ENCODE data around the gene CHRM1. TPM values are rescaled to one million over a fixed set of nuclear protein-coding genes. Genes with fewer than 3 reads are reported as not detected.

Gene CHRM1
- total RNA-seq, 2 donors from 2014 or later = not detected

DNA sequence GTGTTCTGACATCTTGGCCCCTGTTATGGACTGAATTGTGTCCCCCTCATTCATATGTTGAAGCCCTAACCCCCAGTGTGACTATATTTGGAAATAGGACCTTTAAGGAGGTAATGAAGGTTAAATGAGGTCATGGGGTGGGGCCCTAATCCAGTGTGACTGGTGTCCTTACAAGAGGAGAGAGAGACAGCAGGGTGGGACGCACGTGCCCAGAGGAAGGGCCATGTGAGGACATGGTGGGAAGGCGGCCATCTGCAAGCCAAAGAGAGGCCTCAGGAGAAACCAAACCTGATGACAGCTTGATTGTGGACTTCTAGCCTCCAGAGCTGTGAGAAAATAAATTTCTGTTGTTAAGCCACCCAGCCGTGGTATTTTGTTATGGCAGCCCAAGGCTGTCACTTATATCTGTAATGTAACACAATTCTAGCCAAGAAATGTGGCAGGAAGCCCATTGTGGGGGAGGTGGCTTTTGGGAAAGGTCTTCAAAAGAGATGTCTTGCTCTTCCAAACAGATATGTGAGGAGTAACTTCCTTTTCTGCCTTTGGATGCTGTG, 39.9 kb upstream of the CHRM1 start:
- no peak overlapping the region for H3K27ac Mint-ChIP-seq
- DNase-seq = no peak
- WGBS, 2 experiments (ENCODE audit: insufficient coverage in 1 of 2, insufficient read length in 1 of 2) = 89 to 93% methylated on average over 4 of the region's 4 CpGs
- H3K9me3 Mint-ChIP-seq = no peaks in the 10 kb centered on the region
- H3K4me1 Mint-ChIP-seq = no peaks in the 10 kb centered on the region
- Histone ChIP-seq H3K27ac (ENCODE audit: low read depth, low read length) (no peak overlapping the region), H3K9ac (ENCODE audit: extremely low read depth, low read length, poor library complexity, severe bottlenecking) (no peak overlapping the region), H3K9me3 (ENCODE audit: control insufficient read depth, low read length) (no peaks in the 10 kb centered on the region), H3K27me3 (ENCODE audit: control insufficient read depth, insufficient read depth, low read length, poor library complexity, severe bottlenecking) (no peaks in the 10 kb centered on the region), H3K36me3 (ENCODE audit: control insufficient read depth, insufficient read depth, low read length) (no peaks in the 10 kb centered on the region), H3K4me3 (ENCODE audit: low read length) (no peak overlapping the region), H3K4me1 (ENCODE audit: control insufficient read depth, insufficient read depth, low read length) (no peaks in the 10 kb centered on the region)
- no peaks in the 10 kb centered on the region for H3K36me3 Mint-ChIP-seq (ENCODE audit: low read depth)
- H3K4me3 Mint-ChIP-seq = no peak overlapping the region
- TF ChIP-seq CTCF (conservative IDR thresholded peaks at IDR 0.05) = no peak
- H3K27me3 Mint-ChIP-seq (ENCODE audit: insufficient read depth) = peaks cover 1% of the 10 kb centered on the region

GRCh38 chr11:62959422-62959980, 38.3 kb upstream of the CHRM1 start:
- Histone ChIP-seq H3K4me3 (ENCODE audit: low read length) (no peak overlapping the region), H3K36me3 (ENCODE audit: control insufficient read depth, insufficient read depth, low read length) (no peaks in the 10 kb centered on the region), H3K27ac (ENCODE audit: low read depth, low read length) (no peak overlapping the region), H3K4me1 (ENCODE audit: control insufficient read depth, insufficient read depth, low read length) (no peaks in the 10 kb centered on the region), H3K27me3 (ENCODE audit: control insufficient read depth, insufficient read depth, low read length, poor library complexity, severe bottlenecking) (no peaks in the 10 kb centered on the region), H3K9me3 (ENCODE audit: control insufficient read depth, low read length) (no peaks in the 10 kb centered on the region), H3K9ac (ENCODE audit: extremely low read depth, low read length, poor library complexity, severe bottlenecking) (no peak overlapping the region)
- no peaks in the 10 kb centered on the region for H3K9me3 Mint-ChIP-seq
- TF ChIP-seq CTCF (conservative IDR thresholded peaks at IDR 0.05) = no peak
- H3K4me1 Mint-ChIP-seq = peaks cover 6% of the 10 kb centered on the region
- no peak overlapping the region for H3K27ac Mint-ChIP-seq
- 83 to 100% methylated on average over 1 of the region's 1 CpG for whole genome bisulfite sequencing, 2 experiments (ENCODE audit: insufficient coverage in 1 of 2, insufficient read length in 1 of 2)
- no peak overlapping the region for H3K4me3 Mint-ChIP-seq
- H3K27me3 Mint-ChIP-seq (ENCODE audit: insufficient read depth) = peaks cover 1% of the 10 kb centered on the region
- no peaks in the 10 kb centered on the region for H3K36me3 Mint-ChIP-seq (ENCODE audit: low read depth)
- DNase-seq = no peak

DNA sequence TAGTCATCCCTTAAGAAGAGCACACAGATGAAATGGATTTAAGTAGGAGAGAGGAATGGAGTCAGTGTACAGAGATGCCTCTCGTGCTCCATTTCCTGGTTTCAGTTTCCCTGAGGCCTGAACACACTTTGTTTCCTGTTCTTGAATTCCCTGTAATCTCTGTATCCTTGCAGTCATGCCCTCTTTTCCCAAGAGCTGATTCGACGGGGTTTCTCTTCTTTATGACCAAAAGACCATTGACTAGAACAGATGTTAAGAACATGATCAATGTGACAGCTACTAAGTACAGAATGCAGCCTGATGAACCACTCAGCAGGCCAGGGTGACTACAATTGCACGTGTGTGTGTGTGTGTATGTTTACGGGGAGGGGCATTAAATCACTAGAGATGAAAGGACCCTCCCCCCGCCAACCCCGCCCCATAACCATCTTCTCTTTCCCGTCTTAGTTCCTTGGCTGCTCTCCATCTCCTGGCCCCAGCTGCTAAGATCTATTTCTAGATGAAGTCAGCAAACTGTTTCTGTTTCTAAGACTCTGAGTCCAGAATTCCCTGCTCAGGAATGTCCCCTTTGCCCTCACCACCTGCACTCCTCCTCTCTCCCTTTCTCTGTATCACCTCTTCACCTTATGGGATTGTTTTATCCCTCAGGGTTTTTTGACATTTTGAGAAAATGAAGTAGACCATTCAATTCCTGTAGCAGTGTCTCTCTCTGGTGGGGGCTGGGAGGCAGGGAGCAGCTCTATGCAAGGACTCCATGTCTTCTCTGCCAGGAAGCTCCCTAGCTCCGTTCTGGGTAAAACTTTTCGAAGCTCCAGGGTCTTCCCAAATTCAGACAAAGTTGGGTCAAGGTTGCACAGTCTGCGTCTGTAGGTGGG, 37.6 kb upstream of the CHRM1 start:
- H3K4me3 Mint-ChIP-seq = no peak overlapping the region
- no peak for TF ChIP-seq CTCF (conservative IDR thresholded peaks at IDR 0.05)

More for the DNA sequence above, 37.6 kb upstream of the CHRM1 start:
- H3K4me3 ChIP-seq (ENCODE audit: low read length) = no peak overlapping the region
- H3K9me3 Mint-ChIP-seq = no peaks in the 10 kb centered on the region
- no peaks in the 10 kb centered on the region for H3K9me3 ChIP-seq (ENCODE audit: control insufficient read depth, low read length)
- peaks cover 6% of the 10 kb centered on the region for H3K4me1 Mint-ChIP-seq
- no peak overlapping the region for H3K27ac ChIP-seq (ENCODE audit: low read depth, low read length)
- no peak overlapping the region for H3K27ac Mint-ChIP-seq
- WGBS, 2 experiments (ENCODE audit: insufficient coverage in 1 of 2, insufficient read length in 1 of 2) = 89 to 96% methylated on average over 4 to 10 of the region's 11 CpGs
- no peaks in the 10 kb centered on the region for H3K36me3 ChIP-seq (ENCODE audit: control insufficient read depth, insufficient read depth, low read length)
- H3K36me3 Mint-ChIP-seq (ENCODE audit: low read depth) = no peaks in the 10 kb centered on the region
- peaks cover 1% of the 10 kb centered on the region for H3K27me3 Mint-ChIP-seq (ENCODE audit: insufficient read depth)
- no peak for DNase-seq
- H3K4me1 ChIP-seq (ENCODE audit: control insufficient read depth, insufficient read depth, low read length) = no peaks in the 10 kb centered on the region
- no peaks in the 10 kb centered on the region for H3K27me3 ChIP-seq (ENCODE audit: control insufficient read depth, insufficient read depth, low read length, poor library complexity, severe bottlenecking)
- H3K9ac ChIP-seq (ENCODE audit: extremely low read depth, low read length, poor library complexity, severe bottlenecking) = no peak overlapping the region

Data from endodermal cell (in vitro differentiated cells).